NCI-H526 (cell line): ENCODE data around the gene LZTR1.
"Not testable (repeated sequence)": the region's sequence is repeated elsewhere in the genome, so short reads cannot be mapped to it uniquely, and the experiment has no call there.

Experiments
- DNase-seq, 2 experiments: peaks; one replicate each; lab custom pipeline; 2025; lab: John Stamatoyannopoulos, UW

Gene LZTR1

DNA sequence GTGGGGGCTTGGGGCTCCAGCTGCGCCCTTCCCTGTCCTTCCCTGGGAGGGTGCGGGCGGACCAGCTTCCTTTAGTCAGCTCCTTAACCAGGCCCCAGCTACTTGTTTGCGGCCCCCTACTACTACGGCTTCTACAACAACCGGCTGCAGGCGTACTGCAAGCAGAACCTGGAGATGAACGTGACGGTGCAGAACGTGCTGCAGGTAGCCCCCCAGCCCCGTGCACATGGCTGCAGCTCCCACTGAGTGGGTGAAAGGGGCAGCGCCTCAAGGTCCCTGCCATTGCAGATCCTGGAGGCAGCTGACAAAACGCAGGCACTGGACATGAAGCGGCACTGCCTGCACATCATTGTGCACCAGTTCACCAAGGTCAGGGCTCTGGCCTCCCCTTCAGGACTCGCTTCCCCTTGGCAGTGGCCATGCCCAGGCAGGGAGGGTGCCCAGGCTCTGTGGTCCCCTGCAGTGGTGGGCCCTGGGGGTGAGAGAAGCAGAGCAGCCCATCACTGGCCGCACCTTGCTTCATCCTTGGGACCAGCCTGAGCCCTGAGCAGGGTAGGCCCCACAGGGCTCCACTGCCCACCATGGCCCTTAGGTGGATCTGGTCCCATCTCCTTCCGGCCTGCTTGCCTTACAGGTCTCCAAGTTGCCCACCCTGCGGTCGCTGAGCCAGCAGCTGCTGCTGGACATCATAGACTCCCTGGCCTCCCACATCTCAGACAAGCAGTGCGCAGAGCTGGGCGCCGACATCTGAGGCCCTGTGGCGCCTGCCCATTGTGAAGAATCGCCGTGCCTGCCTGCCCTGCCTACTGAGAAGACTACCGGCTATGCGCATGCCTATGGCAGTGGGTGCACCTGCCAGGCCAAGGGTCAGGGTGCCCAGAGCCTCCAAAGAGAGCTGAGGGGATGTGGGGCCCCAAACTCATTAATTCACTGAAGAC lies 14.8 kb downstream of the LZTR1 start:
- DNase-seq, result no peak

- DNase-seq, result no peak
These were observed 15.6 kb downstream of the LZTR1 start for GRCh38 chr22:20997536-20998257.

- no peak for DNase-seq
These were observed 16.6 kb downstream of the LZTR1 start for GRCh38 chr22:20998411-20999336.

GRCh38 chr22:20999350-21000206 lies 17.5 kb downstream of the LZTR1 start:
- no peak for DNase-seq

DNA sequence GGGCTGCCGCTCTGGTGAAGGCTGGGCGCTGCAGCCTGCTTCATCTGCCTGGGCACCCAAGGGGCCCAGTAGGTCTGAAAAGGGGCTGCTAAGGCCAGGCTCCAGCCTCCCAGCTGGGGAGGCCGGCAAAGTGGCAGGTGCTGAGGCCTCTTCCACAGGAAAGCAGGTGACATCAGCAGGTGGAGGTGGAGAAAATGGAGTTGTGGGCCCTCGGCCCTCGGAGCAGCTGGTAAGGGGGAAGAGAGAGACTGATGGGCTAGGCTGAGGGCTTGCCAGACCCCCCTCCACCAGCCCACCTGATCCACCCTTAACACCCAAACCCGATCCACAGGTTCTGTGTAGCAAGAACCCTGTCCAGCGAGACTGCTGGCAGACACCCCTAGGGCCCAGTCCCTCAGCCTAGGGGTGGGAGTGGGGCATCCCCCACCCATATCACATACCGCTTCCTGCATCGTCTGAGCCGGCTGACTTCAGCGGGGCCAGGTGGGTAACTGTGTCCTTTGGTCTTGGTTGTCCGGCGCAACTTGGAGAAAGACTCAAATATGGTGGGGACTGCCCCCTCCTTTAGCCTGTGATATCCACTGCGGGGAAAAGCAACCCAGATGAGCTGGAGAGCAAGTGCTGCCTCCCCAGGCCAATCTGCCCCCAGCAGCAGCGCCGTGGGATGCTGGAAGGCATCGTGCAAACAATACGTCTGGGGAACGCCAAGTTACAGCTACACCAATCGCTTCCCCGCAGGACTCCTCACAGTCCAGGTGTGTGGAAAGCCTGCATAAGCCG lies 18.3 kb downstream of the LZTR1 start:
- DNase-seq, result no peak

DNA sequence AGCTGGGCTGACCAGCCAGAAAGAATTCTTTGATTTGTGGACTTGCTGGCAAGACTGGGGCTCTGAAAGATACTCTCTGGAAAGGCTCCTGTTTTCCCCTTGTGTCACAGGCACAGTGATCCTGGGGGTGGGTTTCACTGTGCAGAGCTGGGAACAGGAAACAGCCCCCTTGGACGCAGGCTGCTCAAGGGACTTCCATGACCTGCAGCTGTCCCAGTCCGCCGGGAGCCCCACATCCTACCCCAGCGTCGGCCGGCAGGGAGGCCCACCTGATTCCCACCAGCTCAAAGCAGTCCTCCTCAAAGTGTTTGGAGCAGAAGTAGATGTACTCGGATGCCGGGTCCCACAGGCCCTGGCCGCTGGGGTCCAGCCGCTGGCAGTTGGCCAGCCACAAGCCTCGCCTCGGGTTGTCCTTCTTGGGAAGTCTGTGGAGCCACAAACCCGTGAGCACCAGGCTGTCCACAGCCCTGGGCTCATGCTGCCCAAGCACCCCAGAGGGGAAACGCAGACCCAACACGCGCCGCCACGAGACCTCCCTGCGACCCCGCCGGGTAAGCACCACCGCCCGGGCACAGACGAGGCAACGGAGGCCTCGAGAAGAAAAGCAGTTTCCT lies 19.0 kb downstream of the LZTR1 start:
- DNase-seq, result no peak

DNA sequence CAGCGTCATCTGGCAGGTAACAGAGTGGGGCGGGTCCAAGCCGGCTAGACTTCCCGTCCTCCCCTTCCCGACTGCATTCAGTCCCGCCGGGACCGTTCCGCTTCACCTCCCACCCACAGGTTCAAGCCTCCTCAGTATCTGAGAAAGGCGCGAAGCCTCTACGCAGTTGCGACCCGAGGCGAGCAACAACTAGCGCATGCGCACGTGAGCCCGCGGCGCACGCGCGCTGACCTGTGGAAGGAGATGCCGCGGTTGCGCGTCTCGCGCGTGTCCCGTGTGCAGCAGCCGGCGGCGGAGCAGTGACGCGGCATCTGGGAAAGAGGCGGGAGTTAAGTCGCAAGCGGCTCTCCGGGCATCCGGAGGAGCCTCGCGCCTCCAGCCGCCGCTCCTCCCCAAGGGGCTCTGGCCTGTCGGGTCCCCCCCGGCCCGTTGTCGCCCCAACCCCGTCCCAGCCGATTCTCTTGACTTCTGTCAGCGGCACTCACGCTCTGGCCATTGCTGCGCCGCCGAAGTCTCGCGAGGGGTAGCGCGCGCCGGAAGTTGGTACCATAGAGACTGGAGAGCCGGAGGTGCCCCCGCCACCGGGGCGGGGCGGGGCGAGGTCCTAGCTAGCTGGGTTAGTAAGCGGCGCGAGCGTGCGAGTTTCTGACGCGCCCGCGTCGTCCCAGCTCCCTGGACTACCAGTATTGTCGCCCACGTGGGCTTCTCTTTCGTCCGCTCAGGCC lies 19.7 kb downstream of the LZTR1 start, which contains the start of gene THAP7:
Gene THAP7, minus strand, starts transcription at position 518 of the 725 bp plus-strand sequence. Its CDS starts 207 bp downstream, at position 311.
- DNase-seq, result peak; percentile 85 to 93

DNA sequence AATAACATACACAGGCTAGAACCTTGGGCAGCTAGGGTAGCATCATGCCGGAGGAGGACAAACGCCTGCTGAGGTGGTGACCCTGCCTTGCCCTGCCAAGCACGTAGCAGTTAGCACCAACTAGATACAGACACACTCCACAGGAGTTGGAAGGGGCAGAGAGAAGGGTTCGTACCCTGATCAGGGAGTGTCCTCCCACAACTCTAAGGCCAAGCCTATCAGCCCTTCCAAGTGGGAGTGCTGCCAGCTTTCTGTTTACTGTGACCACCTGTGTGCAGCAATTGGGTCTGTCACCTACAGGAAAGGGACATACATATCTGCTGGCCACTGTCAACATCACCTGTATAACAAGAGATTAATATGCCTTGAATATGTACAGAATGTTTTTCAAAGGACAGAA lies 21.7 kb downstream of the LZTR1 start:
- DNase-seq, result no peak

DNA sequence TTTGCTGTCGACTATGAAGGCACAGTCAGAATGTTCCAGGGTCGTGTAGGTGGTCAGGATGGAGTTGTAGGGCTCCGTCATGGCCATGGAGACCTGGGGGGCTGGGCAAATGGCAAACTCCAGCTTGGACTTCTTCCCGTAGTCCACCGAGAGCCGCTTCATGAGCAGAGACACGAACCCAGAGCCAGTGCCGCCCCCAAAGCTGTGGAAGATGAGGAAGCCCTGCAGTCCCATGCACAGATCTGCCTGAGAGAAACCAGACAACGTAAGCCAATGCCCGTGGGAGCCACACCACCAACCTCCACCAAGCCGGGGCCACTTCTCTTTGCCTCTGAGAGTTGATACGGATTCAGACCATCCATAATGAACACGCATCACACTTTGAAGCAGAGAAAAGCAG lies 27.1 kb downstream of the LZTR1 start:
- not testable (repeated sequence) for DNase-seq

GRCh38 chr22:21009638-21010425 lies 27.7 kb downstream of the LZTR1 start:
- no peak for DNase-seq

GRCh38 chr22:21010426-21011113 lies 28.5 kb downstream of the LZTR1 start:
- no peak for DNase-seq

- DNase-seq, result no peak
These were observed 30.6 kb downstream of the LZTR1 start for GRCh38 chr22:21012446-21013407.

- DNase-seq, result no peak
These were observed 31.6 kb downstream of the LZTR1 start for GRCh38 chr22:21013657-21014201.

DNA sequence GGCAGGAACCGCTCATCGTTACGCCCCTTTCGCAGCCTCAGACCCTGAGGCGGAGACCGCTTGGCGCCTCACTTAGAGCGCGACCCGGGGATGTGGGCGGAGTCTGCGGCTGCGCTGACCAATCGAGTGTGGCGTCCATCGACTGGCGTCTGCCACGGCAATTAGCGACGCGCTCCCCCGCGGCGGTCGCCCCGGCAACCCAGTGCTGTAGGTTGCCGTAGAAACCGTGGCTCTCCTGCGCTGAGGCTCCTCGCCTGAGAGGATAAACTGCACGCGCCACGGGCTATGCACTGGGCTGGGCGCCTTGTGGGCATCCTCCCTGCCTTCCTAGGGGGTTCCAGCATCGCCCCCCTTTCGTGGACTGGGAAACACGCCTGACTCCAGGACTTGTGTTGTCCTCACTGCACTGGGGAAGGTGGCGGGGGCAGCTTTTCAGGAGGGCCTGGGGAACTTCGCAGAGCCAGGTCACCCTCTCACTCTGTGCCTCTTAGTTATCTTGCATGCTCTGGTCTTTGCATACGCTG lies 32.2 kb downstream of the LZTR1 start:
- DNase-seq, result peak; percentile 85 to 92

DNA sequence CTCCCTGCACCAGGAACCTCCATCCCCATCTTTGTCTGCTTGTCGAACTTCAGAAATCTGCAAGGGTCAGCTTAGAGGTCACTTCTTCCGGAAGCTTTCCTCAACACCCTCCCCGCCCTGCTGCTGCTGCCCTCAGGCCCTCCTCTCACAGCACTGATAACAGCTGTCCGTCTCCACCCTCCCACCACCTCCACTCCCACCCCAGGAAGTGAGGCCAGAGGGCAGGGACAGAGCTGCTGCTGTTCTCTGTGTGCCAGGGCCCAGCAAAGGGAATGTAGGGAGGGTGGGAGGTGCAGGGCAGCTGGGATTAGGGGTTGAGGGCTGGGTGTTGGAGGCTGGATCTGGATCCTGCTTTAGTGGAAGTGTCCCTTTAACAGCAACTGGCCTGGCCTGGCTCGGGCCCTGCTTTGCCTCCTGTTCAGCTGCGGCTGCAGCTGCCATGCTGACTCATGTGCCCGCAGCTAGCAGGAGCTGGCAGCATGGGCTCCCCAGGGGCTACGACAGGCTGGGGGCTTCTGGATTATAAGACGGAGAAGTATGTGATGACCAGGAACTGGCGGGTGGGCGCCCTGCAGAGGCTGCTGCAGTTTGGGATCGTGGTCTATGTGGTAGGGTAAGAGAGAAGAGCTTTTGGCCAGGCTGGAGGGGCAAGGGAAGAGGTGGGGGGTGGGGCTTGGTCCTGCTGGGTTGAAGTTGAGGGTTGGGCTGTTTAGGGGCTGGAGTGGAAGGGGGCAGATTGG lies 32.8 kb downstream of the LZTR1 start, which contains the start of gene P2RX6:
Gene P2RX6, plus strand, starts transcription at position 440 of the 740 bp plus-strand sequence. Its CDS starts 10 bp downstream, at position 450.
- DNase-seq, result peak in 1 of 2 experiments; percentile 42
